NB4 (cell line): ENCODE measurements around the gene ST8SIA1.

Source experiments
- DNase-seq: peaks from one replicate; pipeline ENCODE4 v3.0.0; 2010; ENCODE audit warnings: low read depth
- H3K4me3 ChIP-seq: one replicate; pipeline ENCODE4 v1.5.1; 2011; ENCODE audit warnings: mild to moderate bottlenecking, low read depth, low read length, moderate library complexity
- MYC ChIP-seq: IDR thresholded peaks from 2 replicates; pipeline ENCODE4 v1.6.1; 2011; ENCODE audit warnings: low read depth, low read length
- POLR2A ChIP-seq: IDR thresholded peaks from 2 replicates; pipeline ENCODE4 v1.6.1; 2011; ENCODE audit warnings: mild to moderate bottlenecking; ENCODE audit not compliant: insufficient read length; ENCODE audit errors: extremely low read depth
- TF ChIP-seq, protein P1 (sequence below): IDR thresholded peaks from one replicate; pipeline ENCODE4 v1.5.1; 2012; ENCODE audit warnings: low read depth, low read length
- TF ChIP-seq, protein P2 (sequence below): IDR thresholded peaks from 2 replicates; pipeline ENCODE4 v1.6.1; 2011; ENCODE audit warnings: low read depth, low read length

ST8SIA1 gene

DNA sequence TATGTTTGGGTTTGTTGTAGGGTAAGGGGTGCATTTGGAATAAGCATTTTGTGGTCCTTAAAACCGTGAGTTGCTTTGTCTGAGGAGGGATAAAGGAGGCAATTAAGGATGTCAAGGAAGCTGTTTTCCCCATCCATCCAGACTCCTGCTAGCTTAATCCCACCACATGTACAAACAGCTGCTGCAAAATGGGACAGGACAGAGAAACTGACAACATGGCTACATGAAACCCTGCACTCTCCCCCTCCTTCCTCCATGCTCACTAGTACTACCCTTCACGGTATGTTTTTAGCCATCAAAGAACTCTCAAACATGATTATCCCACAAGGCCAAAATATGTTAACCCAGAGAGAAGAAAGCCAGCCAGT, 20.6 kb downstream of the ST8SIA1 start:
- H3K4me3 ChIP-seq: no peak overlapping the region
- no peak for TF ChIP-seq POLR2A
- no peak for TF ChIP-seq MYC
- TF ChIP-seq, protein P1, sequence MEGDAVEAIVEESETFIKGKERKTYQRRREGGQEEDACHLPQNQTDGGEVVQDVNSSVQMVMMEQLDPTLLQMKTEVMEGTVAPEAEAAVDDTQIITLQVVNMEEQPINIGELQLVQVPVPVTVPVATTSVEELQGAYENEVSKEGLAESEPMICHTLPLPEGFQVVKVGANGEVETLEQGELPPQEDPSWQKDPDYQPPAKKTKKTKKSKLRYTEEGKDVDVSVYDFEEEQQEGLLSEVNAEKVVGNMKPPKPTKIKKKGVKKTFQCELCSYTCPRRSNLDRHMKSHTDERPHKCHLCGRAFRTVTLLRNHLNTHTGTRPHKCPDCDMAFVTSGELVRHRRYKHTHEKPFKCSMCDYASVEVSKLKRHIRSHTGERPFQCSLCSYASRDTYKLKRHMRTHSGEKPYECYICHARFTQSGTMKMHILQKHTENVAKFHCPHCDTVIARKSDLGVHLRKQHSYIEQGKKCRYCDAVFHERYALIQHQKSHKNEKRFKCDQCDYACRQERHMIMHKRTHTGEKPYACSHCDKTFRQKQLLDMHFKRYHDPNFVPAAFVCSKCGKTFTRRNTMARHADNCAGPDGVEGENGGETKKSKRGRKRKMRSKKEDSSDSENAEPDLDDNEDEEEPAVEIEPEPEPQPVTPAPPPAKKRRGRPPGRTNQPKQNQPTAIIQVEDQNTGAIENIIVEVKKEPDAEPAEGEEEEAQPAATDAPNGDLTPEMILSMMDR: no peak
- TF ChIP-seq, protein P2, sequence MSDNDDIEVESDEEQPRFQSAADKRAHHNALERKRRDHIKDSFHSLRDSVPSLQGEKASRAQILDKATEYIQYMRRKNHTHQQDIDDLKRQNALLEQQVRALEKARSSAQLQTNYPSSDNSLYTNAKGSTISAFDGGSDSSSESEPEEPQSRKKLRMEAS: no peak
- no peak for DNase-seq

DNA sequence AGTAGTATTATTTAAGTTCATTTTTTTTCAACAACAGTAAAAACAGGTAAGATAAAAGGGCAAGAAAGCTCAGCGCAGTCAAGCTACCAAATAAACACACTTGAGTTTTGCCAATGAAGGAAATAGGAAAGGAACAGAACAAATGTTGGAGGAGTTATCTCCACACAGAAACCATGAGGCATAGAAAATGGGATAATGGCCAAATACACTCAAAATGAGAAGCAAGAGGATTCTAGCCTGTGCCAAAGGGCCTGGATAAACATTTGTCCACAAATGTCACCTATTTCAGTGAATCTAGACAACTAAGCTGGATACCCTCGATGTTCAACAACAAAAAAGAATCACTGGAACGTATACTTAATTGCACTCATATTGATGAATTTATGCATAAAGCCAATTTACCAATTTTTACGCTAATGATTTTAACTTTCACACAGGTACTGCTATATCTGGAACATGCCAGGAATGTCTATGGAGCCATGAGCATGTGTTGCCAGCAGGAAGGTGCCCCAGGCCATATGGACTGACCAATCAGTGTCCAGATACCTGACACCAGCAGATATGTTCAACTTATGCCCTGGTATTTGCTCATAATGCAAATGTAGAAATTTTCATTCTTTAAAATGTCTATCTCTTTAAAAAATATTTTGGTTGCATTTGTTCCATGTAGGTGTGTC, 21.1 kb downstream of the ST8SIA1 start:
- TF ChIP-seq MYC (no peak), POLR2A (no peak)
- TF ChIP-seq, protein P1: no peak
- TF ChIP-seq, protein P2: no peak
- no peak overlapping the region for H3K4me3 ChIP-seq
- no peak for DNase-seq

DNA sequence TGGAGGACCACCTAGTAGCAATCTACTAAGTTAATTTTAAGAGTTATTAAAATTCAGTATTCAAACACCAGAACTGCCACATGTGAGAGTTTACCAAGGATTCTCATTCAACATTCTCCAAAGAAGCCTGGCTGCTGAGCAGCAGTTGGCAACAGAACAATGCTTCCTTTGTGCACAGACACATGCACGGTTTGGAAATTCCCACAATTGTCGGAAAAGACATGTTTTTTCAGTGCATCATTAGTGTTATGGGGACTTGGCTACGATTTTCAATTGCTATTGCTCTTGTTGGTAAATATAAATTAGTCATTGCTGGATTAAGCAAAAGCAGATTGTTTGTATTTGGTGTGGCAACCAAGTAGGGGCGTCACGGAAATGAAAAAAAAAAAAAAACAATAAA, 22.2 kb downstream of the ST8SIA1 start:
- no peak overlapping the region for H3K4me3 ChIP-seq
- TF ChIP-seq MYC: no peak
- TF ChIP-seq, protein P1: no peak
- TF ChIP-seq POLR2A: no peak
- TF ChIP-seq, protein P2: no peak
- no peak for DNase-seq

DNA sequence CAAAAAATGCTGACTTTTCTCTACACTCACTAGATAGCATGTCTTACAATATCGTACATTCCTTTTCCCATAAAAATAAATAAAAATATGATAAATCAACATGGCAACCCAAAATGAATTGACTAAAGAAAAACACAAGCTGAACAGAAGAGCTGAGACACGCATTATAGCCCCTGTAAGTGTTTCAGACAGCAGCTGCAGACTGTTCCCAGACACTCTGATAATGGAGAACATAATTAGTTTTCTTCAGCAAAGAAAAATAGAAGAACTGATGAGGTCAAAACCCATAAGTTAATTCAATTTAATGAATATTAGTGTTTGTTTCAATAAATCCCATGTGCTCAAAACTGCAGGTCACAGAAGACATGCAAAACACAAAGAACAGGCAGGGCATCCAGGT, 23.8 kb downstream of the ST8SIA1 start:
- TF ChIP-seq MYC: no peak
- TF ChIP-seq, protein P1: no peak
- no peak for TF ChIP-seq POLR2A
- TF ChIP-seq, protein P2: no peak
- H3K4me3 ChIP-seq: no peak overlapping the region
- DNase-seq: no peak

DNA sequence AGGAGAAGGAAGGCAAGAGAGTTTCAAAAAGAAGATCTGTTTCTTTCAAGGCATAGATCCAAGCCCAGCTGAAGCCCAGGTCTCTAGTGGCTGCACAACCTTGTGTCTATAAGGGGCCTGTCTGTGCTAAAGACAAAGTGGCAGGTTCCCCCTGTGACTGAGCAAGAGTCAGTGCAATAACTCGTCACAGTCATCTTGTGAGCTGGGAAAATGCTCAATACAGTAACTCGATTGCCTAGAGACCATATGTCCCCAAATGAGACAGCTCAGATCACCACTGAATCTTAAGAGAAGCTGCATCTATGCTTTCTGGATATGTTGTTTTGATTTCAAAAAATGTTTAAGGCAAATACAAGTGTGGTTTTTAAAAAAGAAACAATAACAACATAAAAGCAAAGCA, 24.2 kb downstream of the ST8SIA1 start:
- H3K4me3 ChIP-seq: no peak overlapping the region
- TF ChIP-seq MYC (no peak), POLR2A (no peak)
- TF ChIP-seq, protein P1: no peak
- TF ChIP-seq, protein P2: no peak
- DNase-seq: no peak
